IPS DF 6.9 (cell line): Measurements from ENCODE around the gene SLC11A2.

ENCODE experiments used
- DNase-seq: peaks from one replicate; pipeline ENCODE4 v3.0.0-alpha.2; 2013; ENCODE audit warnings: low read depth, low spot score
- H3K27ac ChIP-seq: one replicate; pipeline ENCODE4 v1.5.1; 2013; ENCODE audit warnings: low read length, control low read depth
- H3K27me3 ChIP-seq: 2 replicates; pipeline ENCODE4 v1.6.1; 2013; ENCODE audit warnings: mild to moderate bottlenecking, low read length; ENCODE audit not compliant: control insufficient read depth, insufficient read depth
- H3K36me3 ChIP-seq: 2 replicates; pipeline ENCODE4 v1.6.1; 2013; ENCODE audit warnings: low read length; ENCODE audit not compliant: control insufficient read depth, insufficient read depth
- H3K4me1 ChIP-seq: 2 replicates; pipeline ENCODE4 v1.6.1; 2013; ENCODE audit warnings: low read length; ENCODE audit not compliant: control insufficient read depth, insufficient read depth
- H3K4me3 ChIP-seq: 2 replicates; pipeline ENCODE4 v1.5.1; 2013; ENCODE audit warnings: mild to moderate bottlenecking, low read length
- H3K9me3 ChIP-seq: 2 replicates; pipeline ENCODE4 v1.6.1; 2013; ENCODE audit warnings: low read length, inconsistent platforms; ENCODE audit not compliant: control insufficient read depth, insufficient read depth
- WGBS: extraction: QIAGEN DNeasy Blood & Tissue Kit; methylation state at CpG from one replicate; pipeline ENCODE4 v1.1.7; 2013; ENCODE audit warnings: mixed read lengths, missing lambda C conversion rate; ENCODE audit not compliant: insufficient read length, insufficient coverage; 5-methylcytosine and 5-hydroxymethylcytosine counted together

SLC11A2 gene

DNA sequence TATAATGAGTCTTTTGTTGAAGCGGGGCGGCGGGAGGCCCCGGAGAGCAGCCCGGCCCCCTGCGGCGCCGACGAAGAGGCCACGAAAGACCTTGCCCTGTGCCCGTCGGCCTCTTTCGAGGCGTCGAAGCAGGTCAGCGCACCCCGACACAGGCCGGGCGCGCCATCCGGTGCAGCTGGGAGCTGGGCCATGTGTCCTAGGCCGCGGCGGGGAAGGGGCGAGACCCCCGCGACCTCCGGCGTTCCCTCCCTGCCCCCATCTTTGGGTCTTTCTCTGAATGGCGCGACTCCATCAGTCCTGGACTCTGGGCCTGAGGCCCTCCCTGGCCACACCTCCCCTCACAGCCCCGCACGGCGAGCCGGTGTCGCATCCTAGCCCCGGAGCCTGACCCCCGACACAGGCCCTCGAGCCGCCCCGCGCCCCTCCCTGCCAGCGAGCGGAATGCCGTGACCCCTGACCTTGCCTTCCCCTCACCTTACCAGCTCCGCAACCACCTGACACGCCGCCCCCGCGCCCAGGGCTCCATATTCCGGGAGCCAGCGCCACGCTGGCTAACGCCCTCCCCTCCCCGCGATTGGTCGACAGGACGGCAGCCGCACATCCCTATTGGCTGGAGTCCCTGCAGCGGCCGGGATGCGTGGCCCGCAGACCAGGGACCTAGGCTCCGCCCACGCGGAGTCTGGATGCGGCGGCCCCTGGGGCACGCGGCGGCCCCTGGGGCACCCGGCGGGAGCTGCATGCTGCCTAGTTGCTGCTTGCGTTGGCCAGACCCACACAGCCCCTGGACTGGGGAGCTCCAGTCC lies at the start of gene SLC11A2:
SLC11A2 (minus strand) TSS at position 549 of the 803 bp plus-strand sequence. CDS start 15,656 bp downstream, outside the sequence.
- no CpG with 5 or more reads among the region's 74 CpGs for WGBS
- Histone ChIP-seq H3K27me3 (no peaks in the 10 kb centered on the region), H3K36me3 (no peaks in the 10 kb centered on the region), H3K9me3 (no peaks in the 10 kb centered on the region), H3K4me1 (no peaks in the 10 kb centered on the region), H3K27ac (no peak within 1 kb of the TSS), H3K4me3 (peak within 1 kb of the TSS; percentile 71; the same call in 1 of the 2 replicates)
- peak; percentile 89 for DNase-seq

DNA sequence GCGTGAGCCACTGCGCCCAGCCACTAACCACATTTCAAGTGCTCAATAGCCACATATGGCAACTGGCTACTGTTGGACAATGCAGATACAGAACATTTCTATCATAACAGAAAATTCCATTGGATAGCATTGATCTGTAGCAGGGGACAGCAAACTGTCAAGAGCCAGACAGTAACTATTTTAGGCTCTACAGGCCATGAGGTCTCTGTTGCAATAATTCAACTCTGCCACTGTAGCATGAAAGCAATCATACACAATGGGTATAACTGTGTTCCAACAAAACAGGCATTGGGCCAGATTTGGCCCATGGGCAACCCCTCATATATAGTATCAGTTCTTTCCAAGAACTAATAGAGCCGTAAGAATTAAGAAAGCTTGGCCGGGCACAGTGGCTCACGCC lies 49.2 kb upstream of the SLC11A2 start:
- H3K27me3 ChIP-seq: no peaks in the 10 kb centered on the region
- peaks cover 3% of the 10 kb centered on the region; the same call in 1 of the 2 replicates for H3K36me3 ChIP-seq
- no peaks in the 10 kb centered on the region for H3K9me3 ChIP-seq
- no peak overlapping the region for H3K27ac ChIP-seq
- no peak overlapping the region for H3K4me3 ChIP-seq
- WGBS: no CpG with 5 or more reads among the region's 5 CpGs
- no peaks in the 10 kb centered on the region for H3K4me1 ChIP-seq
- DNase-seq: no peak

DNA sequence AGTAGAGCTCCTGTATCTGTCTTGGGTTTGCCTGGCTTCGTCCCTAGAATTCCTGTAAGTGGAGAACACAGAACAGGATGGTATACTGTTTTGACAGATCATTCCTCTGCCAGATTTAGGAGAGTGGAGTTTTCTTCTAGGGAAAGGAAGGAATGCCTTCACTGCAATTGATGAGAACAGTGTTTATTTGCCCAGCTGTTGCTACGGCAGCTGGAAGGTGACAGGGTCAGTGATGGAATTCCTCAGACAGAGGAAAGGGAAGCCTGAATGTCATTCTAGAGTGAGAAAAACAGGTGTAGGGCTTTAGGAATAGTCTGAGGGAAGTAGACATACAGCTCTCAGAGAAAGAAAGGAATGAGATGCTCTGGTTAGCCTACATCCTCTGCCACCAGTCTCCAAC lies 45.5 kb upstream of the SLC11A2 start:
- H3K36me3 ChIP-seq: peaks cover 14% of the 10 kb centered on the region
- no peak for DNase-seq
- H3K9me3 ChIP-seq: no peaks in the 10 kb centered on the region
- WGBS: no CpG with 5 or more reads among the region's 2 CpGs
- no peak overlapping the region for H3K27ac ChIP-seq
- H3K4me1 ChIP-seq: no peaks in the 10 kb centered on the region
- H3K27me3 ChIP-seq: no peaks in the 10 kb centered on the region
- H3K4me3 ChIP-seq: no peak overlapping the region

DNA sequence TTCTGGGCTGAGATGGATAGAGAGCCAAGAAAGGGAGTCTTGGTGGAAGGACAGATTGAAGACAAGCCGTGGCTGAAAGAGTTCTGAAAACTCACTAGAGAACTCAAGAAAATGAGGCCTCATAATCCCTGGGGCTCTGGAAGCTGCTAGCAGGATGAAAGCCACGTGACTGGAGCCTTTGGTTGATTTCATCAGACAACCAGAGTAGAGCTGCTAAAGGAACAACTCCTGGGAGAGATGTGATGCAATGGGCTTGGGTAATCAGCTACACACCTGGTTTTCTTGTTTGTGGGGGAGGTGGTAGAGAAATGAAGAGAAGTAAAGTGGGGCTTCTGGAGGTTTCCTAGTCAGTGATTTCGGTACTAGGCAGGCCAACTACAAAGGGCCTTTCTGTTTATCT lies 43.8 kb upstream of the SLC11A2 start:
- H3K4me3 ChIP-seq: no peak overlapping the region
- H3K4me1 ChIP-seq: no peaks in the 10 kb centered on the region
- H3K27ac ChIP-seq: no peak overlapping the region
- H3K27me3 ChIP-seq: no peaks in the 10 kb centered on the region
- no peaks in the 10 kb centered on the region for H3K9me3 ChIP-seq
- no peak for DNase-seq
- H3K36me3 ChIP-seq: peaks cover 21% of the 10 kb centered on the region
- no CpG with 5 or more reads among the region's 3 CpGs for WGBS

DNA sequence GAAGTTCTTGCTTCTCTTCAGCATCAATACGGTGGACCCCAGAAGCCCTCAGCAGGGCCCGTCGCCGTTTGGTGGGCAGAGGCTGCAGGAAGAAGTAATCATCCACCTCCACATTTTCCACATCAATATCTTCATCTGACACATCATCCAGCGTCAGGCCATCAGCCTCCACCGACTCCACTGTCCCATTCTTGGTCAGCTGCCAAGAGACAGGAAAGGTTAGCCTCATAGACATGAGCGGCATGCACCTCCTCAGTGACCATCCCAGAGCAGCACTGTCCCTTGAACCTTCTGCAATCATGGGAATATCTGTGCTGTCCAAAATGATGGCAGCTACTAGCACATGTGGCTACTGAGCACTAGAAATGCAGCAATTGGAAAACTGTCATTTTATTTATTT lies 41.6 kb upstream of the SLC11A2 start:
- Histone ChIP-seq H3K9me3 (no peaks in the 10 kb centered on the region), H3K4me1 (no peaks in the 10 kb centered on the region), H3K4me3 (no peak overlapping the region), H3K27me3 (no peaks in the 10 kb centered on the region), H3K27ac (no peak overlapping the region), H3K36me3 (peaks cover 26% of the 10 kb centered on the region)
- WGBS: no CpG with 5 or more reads among the region's 7 CpGs
- no peak for DNase-seq

DNA sequence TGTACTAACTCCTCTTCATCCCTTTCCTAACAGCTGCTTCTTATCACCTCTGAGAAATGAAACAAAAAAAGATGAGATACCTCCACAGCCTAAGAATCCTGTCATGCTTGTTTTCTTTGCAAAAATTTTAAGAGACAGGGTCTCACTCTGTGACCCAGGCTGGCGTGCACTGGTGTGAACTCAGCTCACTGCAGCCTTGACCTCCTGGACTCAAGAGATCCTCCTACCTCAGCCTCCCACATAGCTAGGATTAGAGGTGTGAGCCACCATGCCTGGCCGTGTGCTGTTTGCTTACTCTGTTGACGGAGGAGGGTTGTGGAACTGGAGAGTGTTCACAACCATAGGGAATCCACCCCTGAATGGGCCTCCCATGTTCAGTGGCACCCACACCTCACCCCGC lies 41.0 kb upstream of the SLC11A2 start:
- no CpG with 5 or more reads among the region's 4 CpGs for WGBS
- H3K27ac ChIP-seq: no peak overlapping the region
- no peak overlapping the region for H3K4me3 ChIP-seq
- H3K9me3 ChIP-seq: no peaks in the 10 kb centered on the region
- H3K36me3 ChIP-seq: peaks cover 26% of the 10 kb centered on the region
- no peak for DNase-seq
- H3K4me1 ChIP-seq: no peaks in the 10 kb centered on the region
- H3K27me3 ChIP-seq: no peaks in the 10 kb centered on the region

DNA sequence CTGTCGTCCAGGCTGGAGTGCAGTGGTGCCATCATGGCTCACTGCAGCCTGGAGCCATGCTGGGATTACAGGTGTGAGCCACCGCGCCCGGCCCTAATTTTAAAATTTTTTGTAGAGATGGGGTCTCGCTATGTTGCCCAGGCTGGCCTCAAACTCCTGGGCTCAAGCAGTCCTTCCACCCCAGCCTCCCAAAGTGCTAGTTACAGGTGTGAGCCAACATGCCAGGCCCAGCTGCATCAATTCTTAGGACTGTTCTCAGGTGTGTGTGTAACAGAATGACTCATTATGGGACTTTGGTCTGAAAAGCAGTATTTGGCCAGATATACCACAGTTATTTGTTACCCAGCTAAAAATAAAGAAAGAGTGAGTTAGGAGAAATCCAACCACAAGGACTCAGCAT lies 39.3 kb upstream of the SLC11A2 start:
- WGBS: no CpG with 5 or more reads among the region's 5 CpGs
- Histone ChIP-seq H3K36me3 (peaks cover 23% of the 10 kb centered on the region), H3K27ac (no peak overlapping the region), H3K9me3 (no peaks in the 10 kb centered on the region), H3K4me3 (no peak overlapping the region), H3K27me3 (no peaks in the 10 kb centered on the region), H3K4me1 (no peaks in the 10 kb centered on the region)
- no peak for DNase-seq

DNA sequence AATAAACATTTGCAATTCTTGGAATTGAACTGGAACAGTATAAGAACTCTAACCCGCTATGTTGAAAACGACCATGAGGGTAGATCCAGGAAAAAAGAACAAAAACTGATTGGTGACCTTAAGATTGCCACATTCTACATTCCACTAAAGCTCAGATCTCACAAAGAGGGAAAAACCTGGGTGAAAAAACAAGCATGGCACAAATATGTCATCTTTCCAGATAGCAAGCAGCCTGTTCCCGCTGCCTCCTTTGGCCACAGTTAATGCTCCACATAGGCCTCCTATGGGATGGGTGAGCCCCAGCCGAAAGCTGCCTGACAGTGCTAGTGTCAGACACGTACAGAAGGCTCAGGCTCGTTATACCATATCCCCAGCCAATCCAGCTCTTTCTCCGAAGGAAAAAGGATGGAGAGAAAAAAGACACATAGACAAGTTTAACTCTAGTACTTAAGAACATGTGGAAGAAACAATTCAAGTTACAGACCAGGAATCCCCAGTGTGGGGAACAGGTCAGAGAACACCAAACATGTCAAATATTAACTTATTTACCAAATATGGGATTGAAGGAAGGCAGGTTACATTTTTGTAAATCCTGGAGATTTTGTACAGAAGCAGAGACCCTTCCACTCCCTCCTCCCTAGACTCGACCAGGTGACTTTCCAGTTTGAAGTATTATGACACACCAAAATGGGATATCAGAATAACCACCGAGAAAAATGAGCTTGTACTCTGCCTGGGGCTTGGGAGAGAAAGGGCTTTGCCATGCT lies 36.6 kb upstream of the SLC11A2 start:
- H3K36me3 ChIP-seq: peaks cover 25% of the 10 kb centered on the region; the same call in 1 of the 2 replicates
- no peak overlapping the region for H3K27ac ChIP-seq
- no peak for DNase-seq
- H3K27me3 ChIP-seq: no peaks in the 10 kb centered on the region
- H3K4me1 ChIP-seq: no peaks in the 10 kb centered on the region
- no peak overlapping the region for H3K4me3 ChIP-seq
- H3K9me3 ChIP-seq: no peaks in the 10 kb centered on the region
- WGBS: no CpG with 5 or more reads among the region's 9 CpGs

DNA sequence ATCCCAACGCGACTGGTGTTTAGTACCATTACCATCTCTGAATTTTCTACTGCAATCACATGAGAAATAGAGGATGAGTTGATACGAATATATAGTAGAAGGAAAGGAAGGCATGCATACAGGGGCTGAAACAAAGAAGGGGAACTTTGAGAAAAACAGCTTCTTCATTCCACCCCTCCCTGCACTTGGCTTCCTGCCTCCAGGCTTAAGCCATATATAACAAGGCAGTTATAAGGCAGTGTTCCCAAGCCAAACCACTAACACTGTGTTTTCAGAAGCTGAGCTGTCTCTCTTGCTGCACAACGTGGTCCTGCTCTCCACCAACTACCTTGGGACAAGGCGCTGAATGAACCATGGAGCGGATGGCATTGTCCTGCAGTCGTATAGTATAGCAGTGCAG lies 32.9 kb upstream of the SLC11A2 start:
- H3K27ac ChIP-seq: no peak overlapping the region
- H3K4me3 ChIP-seq: no peak overlapping the region
- no CpG with 5 or more reads among the region's 7 CpGs for WGBS
- no peaks in the 10 kb centered on the region for H3K27me3 ChIP-seq
- H3K4me1 ChIP-seq: no peaks in the 10 kb centered on the region
- DNase-seq: no peak
- H3K36me3 ChIP-seq: peaks cover 17% of the 10 kb centered on the region; the same call in 1 of the 2 replicates
- H3K9me3 ChIP-seq: no peaks in the 10 kb centered on the region

DNA sequence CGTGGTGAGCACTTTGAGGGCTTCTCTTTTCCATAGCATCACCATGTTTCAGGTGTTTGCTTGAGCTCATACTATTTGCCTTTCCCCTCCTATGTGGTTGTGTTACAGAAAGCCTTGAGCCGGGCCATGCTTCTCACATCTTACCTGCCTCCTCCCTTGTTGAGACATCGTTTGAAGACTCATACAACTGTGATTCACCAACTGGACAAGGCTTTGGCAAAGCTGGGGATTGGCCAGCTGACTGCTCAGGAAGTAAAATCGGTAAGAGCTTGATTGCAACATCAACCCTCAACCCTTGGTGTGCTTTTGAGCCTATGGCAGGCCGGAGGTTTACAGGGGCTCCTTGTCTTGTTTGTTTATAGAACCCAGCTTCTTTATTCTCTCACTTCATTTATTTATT lies 30.1 kb upstream of the SLC11A2 start:
- Histone ChIP-seq H3K4me1 (no peaks in the 10 kb centered on the region), H3K27me3 (no peaks in the 10 kb centered on the region), H3K4me3 (no peak overlapping the region), H3K27ac (no peak overlapping the region), H3K9me3 (no peaks in the 10 kb centered on the region), H3K36me3 (peaks cover 14% of the 10 kb centered on the region; the same call in 1 of the 2 replicates)
- no peak for DNase-seq
- no CpG with 5 or more reads among the region's 5 CpGs for WGBS
